HG02840 (cell line): ENCODE data around the gene DMBT1.

ENCODE experiments used
- ATAC-seq: cut with Tn5 transposase; IDR thresholded peaks from one replicate; pipeline ENCODE4 v1.9.1; 2021; ENCODE audit warnings: mild to moderate bottlenecking, moderate library complexity, moderate number of reproducible peaks; ENCODE audit not compliant: unreplicated experiment, low FRiP score

DMBT1 gene

GRCh38 chr10:122642726-122643605 is 82.4 kb downstream of the DMBT1 start:
- ATAC-seq = no peak

- ATAC-seq = no peak
These were observed 83.5 kb downstream of the DMBT1 start for GRCh38 chr10:122643931-122644534.

GRCh38 chr10:122646511-122647382 is 86.2 kb downstream of the DMBT1 start:
- ATAC-seq = no peak

GRCh38 chr10:122647383-122647968 is 86.9 kb downstream of the DMBT1 start:
- ATAC-seq = no peak

- no peak for ATAC-seq
These were observed 88.3 kb downstream of the DMBT1 start for GRCh38 chr10:122648599-122649428.

GRCh38 chr10:122649903-122650302 is 89.3 kb downstream of the DMBT1 start:
- no peak for ATAC-seq

- ATAC-seq = no peak
These were observed 89.8 kb downstream of the DMBT1 start for GRCh38 chr10:122650331-122650730.

GRCh38 chr10:122655524-122656307 is 95.2 kb downstream of the DMBT1 start:
- no peak for ATAC-seq

GRCh38 chr10:122656308-122656705 is 95.8 kb downstream of the DMBT1 start:
- ATAC-seq = no peak

GRCh38 chr10:122656741-122657140 is 96.2 kb downstream of the DMBT1 start:
- ATAC-seq = no peak

- ATAC-seq = no peak
These were observed 96.7 kb downstream of the DMBT1 start for GRCh38 chr10:122657255-122657654.

- ATAC-seq = no peak
These were observed 97.2 kb downstream of the DMBT1 start for GRCh38 chr10:122657729-122658128.

GRCh38 chr10:122658356-122659049 is 97.9 kb downstream of the DMBT1 start:
- ATAC-seq = no peak

GRCh38 chr10:122659126-122659525 is 98.6 kb downstream of the DMBT1 start:
- no peak for ATAC-seq

- no peak for ATAC-seq
These were observed 99.1 kb downstream of the DMBT1 start for GRCh38 chr10:122659651-122660050.

- no peak for ATAC-seq
These were observed 100.1 kb downstream of the DMBT1 start for GRCh38 chr10:122660696-122661095.

GRCh38 chr10:122662231-122662630 is 101.7 kb downstream of the DMBT1 start:
- no peak for ATAC-seq

GRCh38 chr10:122663516-122664130 is 103.1 kb downstream of the DMBT1 start:
- no peak for ATAC-seq
